Stimulated activated CD4-positive, alpha-beta T cell treated with anti-CD3 and anti-CD28 coated beads, Interleukin-15, amount 100 ng/mL, for 1 hour (primary cell): ENCODE results near the gene AZU1.
"Not testable (repeated sequence)": the region's sequence is repeated elsewhere in the genome, so short reads cannot be mapped to it uniquely, and the experiment has no call there.

ENCODE experiments used
- DNase-seq, 2 donors: peaks; one replicate each; pipeline ENCODE4 v3.0.0-alpha.2; 2020; ENCODE audit warnings: low read depth in 1 of 2, low spot score in 1 of 2

The AZU1 gene

DNA sequence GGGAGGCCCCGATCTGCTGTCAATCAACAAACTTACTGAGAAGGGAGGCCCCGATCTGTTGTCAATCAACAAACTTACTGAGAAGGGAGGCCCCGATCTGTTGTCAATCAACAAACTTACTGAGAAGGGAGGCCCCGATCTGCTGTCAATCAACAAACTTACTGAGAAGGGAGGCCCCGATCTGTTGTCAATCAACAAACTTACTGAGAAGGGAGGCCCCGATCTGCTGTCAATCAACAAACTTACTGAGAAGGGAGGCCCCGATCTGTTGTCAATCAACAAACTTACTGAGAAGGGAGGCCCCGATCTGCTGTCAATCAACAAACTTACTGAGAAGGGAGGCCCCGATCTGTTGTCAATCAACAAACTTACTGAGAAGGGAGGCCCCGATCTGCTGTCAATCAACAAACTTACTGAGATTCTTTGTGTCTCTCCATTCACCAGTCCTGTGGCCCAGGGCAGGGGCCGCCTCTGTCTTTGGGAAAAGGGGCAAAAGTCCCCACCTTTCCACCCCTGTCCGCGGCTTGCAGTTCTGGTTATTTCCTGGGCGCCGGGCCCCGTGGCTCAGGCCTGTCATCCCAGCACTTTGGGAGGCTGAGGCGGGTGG lies 26.1 kb downstream of the AZU1 start:
- DNase-seq = not testable (repeated sequence)

DNA sequence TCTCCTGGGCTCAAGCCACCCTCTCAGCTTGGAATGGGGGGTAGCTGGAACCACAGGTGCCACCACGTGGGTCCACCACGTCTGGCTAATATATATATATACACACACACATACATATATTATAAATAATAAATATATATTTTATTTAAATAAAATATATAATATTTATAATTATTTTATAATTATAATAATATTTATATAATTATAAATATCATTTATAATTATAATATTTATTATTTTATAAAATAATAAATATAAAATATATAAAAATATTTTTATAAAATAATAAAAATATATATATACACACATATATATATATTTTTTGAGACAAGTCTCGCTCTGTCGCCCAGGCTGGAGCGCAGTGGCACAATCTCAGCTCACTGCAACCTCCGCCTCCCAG lies 26.9 kb downstream of the AZU1 start:
- DNase-seq = no peak

DNA sequence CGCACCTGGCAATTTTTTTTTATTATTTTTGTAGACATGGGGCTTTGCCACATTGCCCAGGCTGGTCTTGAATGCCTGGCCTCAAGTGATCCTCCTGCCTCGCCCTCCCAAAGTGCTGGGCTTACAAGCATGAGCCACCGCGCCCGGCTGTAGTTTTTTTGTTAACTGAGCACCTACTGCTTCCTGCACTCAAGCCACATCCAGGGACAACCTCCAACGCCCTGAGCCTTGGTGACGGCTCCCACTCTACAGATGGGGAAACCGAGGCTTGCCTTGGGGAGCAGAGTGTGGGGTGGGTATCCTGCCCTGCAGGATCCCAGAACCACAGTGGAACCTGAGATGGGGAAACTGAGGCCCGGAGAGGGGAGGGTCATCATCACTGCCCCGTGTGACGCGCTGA lies 27.5 kb downstream of the AZU1 start:
- DNase-seq = no peak

DNA sequence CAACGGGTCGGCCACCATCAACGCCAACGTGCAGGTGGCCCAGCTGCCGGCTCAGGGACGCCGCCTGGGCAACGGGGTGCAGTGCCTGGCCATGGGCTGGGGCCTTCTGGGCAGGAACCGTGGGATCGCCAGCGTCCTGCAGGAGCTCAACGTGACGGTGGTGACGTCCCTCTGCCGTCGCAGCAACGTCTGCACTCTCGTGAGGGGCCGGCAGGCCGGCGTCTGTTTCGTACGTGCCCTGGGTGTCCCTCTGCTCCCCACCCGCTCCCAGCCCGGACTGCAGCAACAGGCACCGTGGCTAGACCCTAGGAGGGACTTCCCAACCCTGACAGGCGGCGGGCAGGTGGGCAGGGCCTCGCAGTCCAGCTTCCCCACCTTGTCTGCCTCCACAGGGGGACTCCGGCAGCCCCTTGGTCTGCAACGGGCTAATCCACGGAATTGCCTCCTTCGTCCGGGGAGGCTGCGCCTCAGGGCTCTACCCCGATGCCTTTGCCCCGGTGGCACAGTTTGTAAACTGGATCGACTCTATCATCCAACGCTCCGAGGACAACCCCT lies 28.0 kb downstream of the AZU1 start:
- DNase-seq = no peak

DNA sequence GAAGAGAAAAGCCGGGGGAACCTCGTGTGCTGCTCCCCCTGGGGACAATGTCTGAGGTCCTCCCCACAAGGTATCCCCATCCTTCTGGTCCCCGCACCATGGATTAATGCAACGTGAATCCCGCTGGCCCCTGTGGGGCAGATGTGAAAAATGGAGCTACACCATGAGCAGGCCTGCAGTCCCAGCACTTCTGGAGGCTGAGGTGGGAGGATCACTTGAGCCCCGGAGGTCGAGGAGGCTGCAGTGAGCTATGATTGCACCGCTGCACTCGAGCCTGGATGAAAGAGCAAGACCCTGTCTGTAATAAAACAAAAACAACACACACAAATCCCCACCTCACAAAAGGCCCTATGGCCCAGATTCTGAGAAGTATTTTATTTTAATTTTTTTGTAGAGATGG lies 30.6 kb downstream of the AZU1 start:
- DNase-seq = no peak

DNA sequence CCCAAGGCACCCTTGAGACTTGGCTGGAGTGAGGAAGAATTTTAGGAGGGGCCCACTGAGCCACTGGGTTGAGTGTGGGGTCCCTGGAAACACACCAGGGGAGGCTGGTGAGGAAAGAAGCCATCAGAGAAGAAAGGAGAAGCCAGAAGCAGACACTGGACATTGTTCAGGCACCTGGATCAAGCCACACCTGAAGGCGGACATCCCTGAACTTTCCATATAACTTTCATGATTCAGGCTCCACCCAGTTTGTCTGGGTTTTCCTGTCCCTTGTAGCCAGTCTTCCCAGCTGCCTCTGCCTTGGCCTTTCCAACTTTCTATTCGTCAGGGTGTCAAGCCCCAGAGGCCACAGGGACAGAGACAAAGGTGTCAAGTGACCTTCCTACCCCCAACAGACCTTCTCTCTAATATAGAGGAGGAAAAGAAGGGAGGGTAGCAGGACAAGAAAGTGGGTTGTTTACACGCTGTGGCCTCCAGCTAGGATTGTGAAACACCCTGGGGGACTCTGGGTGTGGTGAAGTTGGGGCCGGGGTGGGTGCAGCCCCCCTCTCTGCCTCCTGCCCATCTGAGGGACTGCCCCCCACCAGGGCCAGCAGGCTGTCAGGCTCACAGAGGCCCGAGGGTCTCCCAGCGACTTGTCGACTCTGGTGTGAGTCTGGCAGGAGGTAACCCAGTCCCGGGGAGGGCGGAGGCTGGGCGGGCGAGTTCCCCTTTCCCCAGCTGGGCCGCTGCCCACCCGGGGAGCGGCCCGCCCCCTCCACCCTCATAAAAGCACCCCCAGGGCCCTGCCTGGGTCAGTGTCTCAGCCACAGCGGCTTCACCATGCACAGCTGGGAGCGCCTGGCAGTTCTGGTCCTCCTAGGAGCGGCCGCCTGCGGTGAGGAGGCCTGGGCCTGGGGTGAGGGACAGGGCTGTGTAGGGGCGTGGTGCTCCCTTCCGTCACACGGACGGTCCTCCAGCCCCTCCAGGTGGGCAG lies 31.5 kb downstream of the AZU1 start, which contains the start of gene CFD:
Gene CFD, plus strand, starts transcription at position 797 of the 976 bp plus-strand sequence. Its CDS starts 26 bp downstream, at position 823.
- DNase-seq = no peak

DNA sequence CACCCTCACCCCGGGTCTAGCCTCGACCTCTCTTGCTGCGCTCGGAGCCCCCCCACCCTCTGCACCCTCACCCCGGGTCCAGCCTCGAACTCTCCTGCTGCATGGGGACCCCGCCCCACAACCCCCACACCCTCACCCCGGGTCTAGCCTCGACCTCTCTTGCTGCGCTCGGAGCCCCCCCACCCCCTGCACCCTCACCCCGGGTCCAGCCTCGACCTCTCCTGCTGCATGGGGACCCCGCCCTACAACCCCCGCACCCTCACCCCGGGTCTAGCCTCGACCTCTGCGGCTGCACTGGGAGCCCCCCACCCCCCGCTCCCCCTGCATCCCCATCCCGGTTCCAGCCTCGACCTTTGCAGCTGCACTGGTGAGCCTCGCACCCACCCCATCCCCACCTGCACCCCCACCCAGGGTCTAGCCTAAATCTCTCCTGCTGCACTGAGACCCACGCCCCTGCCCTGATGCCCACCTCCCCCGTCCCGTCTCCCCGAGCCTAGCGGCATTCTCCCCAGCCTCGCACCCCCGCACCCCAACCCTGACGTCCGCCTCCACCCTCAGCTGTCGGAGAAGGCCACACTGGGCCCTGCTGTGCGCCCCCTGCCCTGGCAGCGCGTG lies 33.6 kb downstream of the AZU1 start:
- no peak for DNase-seq

DNA sequence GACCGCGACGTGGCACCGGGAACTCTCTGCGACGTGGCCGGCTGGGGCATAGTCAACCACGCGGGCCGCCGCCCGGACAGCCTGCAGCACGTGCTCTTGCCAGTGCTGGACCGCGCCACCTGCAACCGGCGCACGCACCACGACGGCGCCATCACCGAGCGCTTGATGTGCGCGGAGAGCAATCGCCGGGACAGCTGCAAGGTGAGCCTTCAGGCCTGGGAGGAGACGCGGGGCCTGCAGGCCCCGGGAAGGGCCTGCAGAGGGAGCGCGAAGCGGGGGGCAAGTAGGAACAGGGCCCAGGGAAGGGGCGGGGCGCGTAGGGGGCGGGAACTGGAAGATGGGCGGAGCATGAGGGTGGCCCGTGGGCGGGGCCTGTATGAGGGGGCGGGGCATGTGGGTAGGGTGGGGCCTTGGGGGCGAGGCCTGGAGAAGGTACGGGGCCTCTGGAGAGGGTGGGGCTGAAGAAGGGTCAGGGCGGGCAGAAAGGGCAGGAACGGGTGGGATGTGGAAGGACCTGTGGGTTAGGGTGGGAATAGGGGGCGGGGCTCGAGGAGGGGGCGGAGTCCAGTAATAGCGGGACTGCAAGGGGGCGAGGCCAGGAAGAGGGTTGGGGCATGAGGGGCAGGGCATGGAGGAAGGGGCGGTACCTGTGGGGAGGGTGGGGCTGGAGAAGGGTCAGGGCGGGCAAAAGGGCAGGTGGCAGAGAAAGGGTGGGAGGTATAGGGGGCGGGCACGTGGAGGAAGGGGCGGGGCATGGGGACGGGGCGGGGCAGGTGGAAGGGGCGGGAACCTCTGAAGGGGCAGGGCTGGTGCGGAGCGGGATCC lies 34.3 kb downstream of the AZU1 start:
- peak; percentile 36 to 54 for DNase-seq

DNA sequence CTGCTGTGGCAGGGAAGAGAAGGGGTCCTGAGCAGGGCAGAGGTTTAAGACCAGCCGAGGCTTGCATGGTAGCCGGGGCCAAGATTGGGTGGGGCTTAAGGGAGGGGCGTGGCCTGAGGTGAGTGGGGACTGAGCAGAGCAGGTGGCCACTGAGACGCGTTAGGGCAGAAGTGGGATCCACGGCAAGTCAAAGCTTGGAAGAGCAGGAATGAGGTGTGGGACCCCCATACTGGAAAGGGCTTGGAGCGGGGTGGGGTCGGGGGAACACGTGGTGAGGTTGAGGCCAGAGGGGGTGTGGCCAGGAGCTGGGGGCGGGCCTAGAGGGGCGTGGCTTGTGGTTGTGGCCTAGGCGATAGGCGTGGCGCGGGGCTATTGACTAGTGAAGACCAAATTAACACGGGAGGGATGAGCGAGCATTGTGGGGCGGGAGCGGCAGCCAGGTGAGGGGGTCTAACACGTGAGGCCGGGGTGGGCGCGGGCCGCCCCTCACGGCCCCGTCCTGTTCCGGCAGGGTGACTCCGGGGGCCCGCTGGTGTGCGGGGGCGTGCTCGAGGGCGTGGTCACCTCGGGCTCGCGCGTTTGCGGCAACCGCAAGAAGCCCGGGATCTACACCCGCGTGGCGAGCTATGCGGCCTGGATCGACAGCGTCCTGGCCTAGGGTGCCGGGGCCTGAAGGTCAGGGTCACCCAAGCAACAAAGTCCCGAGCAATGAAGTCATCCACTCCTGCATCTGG lies 35.1 kb downstream of the AZU1 start:
- DNase-seq = peak; percentile 66 to 67

DNA sequence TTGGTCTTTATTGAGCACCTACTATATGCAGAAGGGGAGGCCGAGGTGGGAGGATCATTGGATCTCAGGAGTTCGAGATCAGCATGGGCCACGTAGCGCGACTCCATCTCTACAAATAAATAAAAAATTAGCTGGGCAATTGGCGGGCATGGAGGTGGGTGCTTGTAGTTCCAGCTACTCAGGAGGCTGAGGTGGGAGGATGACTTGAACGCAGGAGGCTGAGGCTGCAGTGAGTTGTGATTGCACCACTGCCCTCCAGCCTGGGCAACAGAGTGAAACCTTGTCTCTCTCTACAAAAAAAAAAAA lies 35.6 kb downstream of the AZU1 start:
- no peak for DNase-seq

DNA sequence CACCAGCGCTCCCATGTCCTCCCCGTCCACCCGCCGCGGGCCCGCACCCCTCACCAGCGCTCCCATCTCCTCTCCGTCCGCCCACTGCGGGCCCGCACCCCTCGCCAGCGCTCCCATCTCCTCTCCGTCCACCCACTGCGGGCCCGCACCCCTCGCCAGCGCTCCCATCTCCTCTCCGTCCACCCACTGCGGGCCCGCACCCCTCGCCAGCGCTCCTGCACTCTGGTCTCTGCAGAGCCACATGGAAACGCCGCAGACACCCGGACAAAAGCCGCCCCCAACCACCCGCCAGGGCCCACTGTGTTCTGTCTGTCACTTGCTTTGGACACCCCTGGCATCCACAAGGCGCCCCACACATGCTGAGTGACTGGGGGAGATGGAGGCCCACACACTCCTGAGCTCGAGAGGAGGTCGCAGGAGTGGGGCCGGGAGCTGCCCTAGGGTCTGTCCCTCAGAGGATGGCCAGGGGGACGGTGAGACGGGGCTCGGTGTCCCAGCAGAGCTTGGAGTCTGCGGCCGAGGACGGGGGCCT lies 39.2 kb downstream of the AZU1 start:
- DNase-seq = no peak

DNA sequence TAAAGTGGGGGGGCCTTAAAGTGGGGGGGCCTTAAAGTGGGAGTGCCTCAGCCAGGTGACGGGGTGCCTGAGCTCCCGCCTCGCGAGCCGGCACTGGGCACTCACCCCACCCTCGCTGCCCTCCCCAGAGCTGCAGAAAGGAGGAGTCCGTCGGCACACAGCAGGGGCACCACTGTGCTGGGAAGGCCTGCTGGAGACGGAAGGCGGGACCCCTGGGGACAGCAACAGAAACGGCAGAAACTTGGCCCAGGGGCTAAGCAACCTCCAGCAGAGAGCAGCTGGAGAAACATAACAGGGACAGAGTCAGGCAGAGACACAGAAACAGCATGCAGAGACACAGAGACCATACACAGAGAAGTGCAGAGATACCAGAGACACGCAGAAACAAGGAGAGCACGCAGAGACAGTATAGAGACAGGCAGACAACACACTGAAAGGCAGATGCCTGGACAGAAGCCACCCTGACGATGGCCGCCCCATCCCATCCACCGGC lies 39.7 kb downstream of the AZU1 start:
- DNase-seq = no peak

DNA sequence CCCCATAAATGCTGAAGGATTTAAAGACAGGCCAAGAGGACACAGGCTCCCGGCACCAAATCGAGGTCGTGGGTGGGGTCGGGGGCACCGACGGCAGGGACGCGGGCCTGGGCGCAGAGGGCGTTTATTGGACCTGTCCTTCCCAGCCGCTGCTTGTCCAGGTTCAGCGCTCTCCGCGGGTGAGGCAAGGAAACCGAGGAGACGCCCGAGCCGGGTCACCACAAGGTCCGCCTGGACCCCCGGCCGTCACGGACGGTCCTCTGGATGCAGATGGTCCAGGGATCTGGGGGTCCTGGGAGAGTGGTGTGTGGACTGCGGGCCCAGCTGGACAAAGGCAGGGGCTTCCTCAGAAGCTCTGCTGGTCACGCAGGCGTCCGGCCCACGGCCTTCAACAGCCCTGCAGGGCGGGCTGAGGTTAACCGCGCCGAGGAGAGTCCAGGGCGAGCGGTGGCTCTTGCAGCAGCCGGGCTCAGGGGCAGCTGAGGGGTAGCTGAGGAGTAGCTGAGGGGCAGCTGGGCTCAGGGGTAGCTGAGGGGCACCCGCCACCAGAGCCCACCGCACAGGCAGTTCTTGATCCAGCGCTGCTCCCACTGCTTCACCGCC lies 40.3 kb downstream of the AZU1 start:
- no peak for DNase-seq

DNA sequence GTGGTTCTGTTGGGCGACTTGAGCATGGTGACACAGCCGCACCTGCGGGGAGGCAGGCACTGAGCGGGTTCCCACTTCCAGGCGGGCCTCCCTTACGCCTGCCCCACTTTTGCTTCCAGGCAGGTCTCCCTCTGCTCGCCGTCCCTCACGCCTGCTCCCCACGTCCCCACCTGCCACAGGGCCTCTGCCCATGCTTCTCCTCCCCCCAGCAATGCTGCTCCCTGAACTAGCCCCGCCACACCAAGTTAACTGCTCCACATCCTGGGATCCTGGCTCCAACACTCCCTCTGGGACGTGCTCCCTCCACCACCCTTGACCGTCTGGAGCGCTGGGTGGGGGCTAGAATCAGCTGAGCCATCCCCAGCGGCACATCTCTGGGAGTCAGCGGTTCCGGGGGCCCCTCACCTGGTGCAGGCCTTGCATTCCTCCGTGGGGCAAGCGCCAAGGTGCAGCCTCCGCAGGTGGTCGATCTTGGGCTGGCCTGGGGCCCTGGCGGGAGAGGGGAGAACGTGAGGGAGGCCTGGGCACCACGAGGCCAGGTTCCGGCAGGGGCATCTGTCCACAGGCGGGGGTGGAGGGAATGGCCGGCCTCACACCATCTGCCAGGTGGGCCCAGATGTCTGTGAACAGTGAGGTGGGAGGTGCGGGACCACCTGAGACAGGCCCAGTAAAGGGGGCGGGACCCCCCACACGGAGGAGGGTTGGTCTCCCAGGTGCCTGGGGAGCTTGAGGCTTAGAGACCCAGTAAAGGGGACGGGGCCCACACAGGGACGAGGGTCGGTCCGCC lies 41.0 kb downstream of the AZU1 start:
- no peak for DNase-seq

DNA sequence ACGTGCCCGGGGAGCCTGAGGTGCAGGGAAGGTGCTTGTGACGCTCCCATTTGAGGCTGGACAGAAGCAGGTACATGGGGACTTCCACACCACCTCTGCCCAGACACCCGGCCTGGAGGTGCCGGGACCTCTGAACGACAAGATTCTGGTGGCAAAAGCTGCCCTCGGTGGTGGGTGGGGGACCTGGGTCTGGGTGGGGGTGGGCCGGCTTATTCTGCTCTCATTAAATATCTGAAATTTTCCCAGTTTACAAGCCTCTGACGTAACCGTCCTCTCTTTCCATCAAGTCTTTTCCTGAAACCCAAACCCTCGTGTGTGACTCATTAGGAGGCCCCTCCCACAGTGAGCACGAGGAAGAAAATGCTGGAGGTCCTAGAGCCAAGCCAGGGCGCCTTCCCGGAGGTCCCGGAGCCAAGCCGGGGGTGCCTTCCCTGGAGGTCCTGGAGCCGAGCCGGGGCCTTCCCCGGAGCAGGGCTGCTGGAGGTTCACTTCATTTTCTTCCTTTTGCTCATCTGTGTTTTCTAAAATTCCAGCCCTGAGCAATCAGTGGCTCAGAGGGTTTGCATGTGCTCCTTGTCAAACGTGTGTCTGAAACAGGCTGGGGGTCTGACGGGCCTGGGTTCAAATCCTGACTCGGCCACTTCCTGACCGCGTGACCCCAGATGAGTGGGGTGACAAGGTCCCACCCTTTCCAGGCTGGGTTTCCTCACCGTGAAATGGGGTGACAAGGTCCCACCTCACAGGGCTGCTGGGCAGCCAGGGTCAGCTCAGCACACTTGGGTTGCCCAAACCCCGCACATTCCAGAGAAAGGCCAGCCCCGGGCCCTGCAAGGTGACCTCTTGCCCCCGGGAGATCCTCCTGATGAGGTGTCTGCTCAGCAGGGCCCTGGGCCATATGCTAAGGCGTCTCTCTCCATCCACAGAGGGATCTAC lies 41.9 kb downstream of the AZU1 start:
- DNase-seq = no peak

DNA sequence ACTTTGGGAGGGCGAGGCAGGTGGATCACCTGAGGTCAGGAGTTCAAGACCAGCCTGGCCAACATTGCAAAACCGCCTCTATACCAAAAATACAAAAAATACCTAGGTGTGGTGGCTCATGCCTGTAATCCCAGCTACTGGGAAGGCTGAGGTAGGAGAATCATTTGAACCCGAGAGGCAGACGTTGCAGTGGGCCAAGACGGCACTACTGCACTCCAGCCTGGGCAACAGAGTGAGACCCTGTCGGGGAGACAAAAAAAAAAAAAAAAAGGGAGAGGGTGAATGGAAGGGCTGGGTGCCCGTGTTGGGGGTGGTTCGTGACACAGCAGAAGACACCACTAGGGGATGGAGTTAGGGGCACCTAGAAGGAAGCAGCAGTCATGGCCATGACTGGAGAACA lies 42.7 kb downstream of the AZU1 start:
- no peak for DNase-seq

DNA sequence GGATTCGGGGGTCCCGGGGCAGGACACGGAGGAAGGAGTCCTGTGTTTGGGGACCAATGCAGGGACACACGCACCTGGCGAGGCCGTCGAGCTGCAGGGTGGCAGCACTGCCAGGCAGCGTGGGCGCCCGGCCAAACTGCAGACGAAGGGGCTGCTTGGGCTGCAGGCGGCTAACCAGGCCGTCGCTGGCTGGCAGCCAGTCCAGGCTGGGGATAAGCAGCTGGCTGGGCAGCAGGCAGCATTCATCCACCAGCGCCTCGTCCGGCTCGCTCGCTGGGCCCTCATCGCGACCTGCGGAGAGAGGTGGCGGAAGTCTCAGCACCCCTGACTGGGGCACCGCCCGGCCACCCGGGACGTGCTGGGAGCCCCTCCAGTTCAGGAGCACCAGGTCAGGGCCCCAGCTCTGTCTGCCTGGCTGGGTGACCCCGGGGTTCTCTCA lies 43.3 kb downstream of the AZU1 start:
- DNase-seq = no peak
